GM13977 (cell line): ENCODE data around the gene TOR2A.

ENCODE experiments used
- DNase-seq: peaks from one replicate; pipeline ENCODE4 v3.0.0; 2012; ENCODE audit warnings: low spot score
- in situ Hi-C: fragments of 300-500 bp; cut with MboI; formaldehyde crosslinking; loops from one replicate; pipeline ENCODE4 v1.12.0; 2022; ENCODE audit warnings: low sequenced_read_pairs, low pct_unique_long_range_greater_than_20kb, mixed read lengths, inconsistent platforms; ENCODE audit not compliant: unreplicated experiment
- TF ChIP-seq, protein P1 (sequence below): IDR thresholded peaks from 2 replicates; pipeline ENCODE4 v1.5.1; 2012; ENCODE audit warnings: mild to moderate bottlenecking, control low read depth; ENCODE audit not compliant: insufficient read depth; ENCODE audit errors: extremely low read depth, missing control alignments

The TOR2A gene

DNA sequence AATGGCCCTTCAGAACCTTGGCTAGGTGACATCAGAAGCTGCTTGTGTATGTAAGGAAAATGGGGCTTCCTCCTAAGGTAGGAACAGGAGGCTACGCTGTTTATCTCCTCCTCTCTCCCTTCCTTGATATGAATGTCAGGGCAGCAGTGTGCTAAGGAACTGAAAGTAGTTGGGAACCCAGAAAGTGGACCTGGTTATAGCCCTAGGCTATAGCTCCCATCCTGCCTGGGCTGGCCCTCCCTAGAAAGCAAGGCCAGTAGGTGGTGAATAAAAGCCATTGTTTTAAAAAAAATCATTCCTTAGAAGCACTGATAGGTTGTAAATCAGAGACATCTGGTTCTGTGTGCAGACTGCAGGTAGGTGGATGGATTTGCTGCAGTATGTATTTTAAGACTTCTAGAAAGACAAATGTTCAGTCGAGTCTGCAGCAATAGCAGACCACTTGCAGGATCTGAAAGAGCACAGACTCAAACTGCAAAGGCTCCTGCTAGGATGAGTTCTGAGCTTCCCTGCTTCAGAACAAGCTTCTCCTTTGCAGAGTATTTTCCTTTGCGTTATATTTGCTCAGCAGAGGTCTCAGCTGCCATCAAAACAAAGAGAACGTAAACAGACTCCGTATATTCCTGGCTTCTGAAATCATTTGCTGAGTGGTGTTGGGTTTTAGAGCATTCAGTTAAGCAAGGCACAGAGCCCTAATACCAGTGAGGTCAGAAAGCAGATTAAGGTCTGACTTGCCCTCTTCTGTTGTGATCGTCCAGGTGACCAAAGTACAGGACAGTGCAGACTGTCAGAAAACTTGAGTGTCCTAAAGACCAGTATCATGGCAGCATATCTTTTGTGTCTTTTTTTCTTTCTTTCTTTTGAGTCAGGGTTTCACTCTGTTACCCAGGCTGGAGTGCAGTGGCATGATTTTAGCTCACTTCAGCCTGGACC lies 48.4 kb downstream of the TOR2A start:
- DNase-seq: no peak
- TF ChIP-seq, protein P1, sequence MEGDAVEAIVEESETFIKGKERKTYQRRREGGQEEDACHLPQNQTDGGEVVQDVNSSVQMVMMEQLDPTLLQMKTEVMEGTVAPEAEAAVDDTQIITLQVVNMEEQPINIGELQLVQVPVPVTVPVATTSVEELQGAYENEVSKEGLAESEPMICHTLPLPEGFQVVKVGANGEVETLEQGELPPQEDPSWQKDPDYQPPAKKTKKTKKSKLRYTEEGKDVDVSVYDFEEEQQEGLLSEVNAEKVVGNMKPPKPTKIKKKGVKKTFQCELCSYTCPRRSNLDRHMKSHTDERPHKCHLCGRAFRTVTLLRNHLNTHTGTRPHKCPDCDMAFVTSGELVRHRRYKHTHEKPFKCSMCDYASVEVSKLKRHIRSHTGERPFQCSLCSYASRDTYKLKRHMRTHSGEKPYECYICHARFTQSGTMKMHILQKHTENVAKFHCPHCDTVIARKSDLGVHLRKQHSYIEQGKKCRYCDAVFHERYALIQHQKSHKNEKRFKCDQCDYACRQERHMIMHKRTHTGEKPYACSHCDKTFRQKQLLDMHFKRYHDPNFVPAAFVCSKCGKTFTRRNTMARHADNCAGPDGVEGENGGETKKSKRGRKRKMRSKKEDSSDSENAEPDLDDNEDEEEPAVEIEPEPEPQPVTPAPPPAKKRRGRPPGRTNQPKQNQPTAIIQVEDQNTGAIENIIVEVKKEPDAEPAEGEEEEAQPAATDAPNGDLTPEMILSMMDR: no peak
- in situ Hi-C loops: no loop called here

DNA sequence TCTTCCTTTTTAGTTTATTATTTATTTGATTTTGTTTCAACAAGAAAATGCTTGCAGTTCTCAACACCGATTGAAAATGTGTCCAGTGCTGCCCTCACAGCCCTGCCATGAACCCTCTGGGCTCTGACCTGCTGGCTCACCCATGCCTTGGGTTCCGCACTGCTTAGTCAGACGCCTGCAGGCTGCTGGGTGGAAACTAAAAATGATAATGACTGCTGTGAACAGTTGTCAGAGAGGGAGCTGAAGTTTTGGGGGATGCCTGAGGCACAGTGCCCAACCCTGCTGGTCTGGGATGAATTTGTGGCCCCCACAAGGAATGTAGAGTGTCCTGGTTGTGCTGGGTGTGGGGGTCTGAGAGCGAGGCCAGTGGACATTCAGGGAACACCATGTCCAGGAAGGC lies 50.5 kb downstream of the TOR2A start:
- in situ Hi-C loops: no loop called here
- TF ChIP-seq, protein P1: no peak
- DNase-seq: no peak

DNA sequence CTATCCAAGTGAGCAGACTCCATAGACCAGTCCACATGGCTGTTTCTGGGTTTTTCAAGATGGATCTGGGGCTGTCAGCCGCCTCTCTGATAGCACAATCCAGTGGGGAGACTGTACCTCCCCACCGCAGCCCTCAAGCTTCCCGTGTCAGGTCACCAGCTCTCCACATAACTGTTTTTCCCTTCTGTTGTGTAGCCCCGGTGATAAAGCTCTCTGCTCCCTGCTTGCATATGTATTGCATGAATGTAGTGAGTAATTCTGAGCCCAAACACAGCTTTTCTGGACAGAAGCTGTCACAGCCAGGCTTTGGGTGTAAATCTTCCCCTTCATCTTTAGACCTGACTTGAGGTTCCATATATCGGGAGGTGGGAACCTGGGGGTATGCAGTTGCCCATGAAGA lies 51.4 kb downstream of the TOR2A start:
- DNase-seq: no peak
- in situ Hi-C loops: no loop called here
- TF ChIP-seq, protein P1: no peak

DNA sequence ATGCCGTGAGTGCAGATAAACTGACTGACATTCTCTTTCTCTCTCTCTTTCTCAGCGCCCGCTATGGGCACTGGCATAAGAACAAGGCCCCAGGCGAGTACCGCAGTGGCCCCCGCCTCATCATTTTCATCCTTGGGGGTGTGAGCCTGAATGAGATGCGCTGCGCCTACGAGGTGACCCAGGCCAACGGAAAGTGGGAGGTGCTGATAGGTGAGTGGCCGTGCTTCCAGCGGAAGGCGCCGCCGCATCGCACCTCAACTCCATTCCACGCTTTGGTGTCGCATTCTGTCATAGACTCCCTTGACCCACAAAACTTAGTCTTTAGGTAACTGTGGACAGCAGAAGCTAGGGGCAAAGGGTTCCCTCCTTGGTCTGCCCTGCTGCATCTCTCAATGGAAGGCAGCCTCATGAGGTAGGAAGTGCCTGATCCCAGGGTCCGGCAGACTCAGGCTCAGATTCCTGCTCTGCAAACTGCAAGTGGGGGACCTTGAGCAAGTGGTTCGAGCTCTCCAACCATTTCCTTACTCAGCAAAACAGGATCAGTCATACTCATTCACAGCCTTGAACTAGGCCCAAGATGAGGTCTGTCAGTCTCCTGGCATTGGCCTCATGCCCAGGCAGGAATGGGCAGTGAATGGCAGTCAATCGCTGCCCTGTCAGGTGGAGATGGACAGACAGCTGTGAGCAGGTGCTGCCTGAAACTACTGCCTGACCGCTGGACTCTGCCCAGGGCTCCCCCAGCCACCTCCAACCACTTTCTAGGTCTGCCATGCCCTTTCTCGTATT lies 52.5 kb downstream of the TOR2A start:
- in situ Hi-C loops: no loop called here
- TF ChIP-seq, protein P1: no peak
- no peak for DNase-seq
